Measurements from ENCODE around the gene ANP32E.

Gene ANP32E

GRCh38 chr1:150268705-150269403 is 32.9 kb upstream of the ANP32E start, which contains the start of gene APH1A (continued):
- TF ChIP-seq EGR2 (tag by site-specific recombination; IDR thresholded peaks at IDR 0.05; ENCODE audit: low read depth) (peak; percentile 77), ZNF394 (tag by site-specific recombination; IDR thresholded peaks at IDR 0.05; ENCODE audit: borderline replicate concordance) (peak; percentile 43; the same call in 1 of the 2 replicates), IKZF3 (tag by site-specific recombination; IDR thresholded peaks at IDR 0.05) (peak; percentile 31; the same call in 1 of the 2 replicates), ZFP3 (tag by site-specific recombination; IDR thresholded peaks at IDR 0.05; ENCODE audit: low read depth) (no peak), ZNF362 (tag by site-specific recombination; IDR thresholded peaks at IDR 0.05) (no peak), ZNF266 (tag by site-specific recombination; IDR thresholded peaks at IDR 0.05; ENCODE audit: low read depth) (no peak), PBX3 (CRISPR knock-in tag; IDR thresholded peaks at IDR 0.05) (0 out of 2 replicates have a peak, but pooled peaks have one; percentile 11), ZNF558 (tag by site-specific recombination; IDR thresholded peaks at IDR 0.05) (no peak), ZNF777 (tag by site-specific recombination; IDR thresholded peaks at IDR 0.05; ENCODE audit: borderline replicate concordance) (no peak), ZNF146 (tag by site-specific recombination; IDR thresholded peaks at IDR 0.05) (no peak; the same call in 1 of the 2 replicates), SETDB1 (IDR thresholded peaks at IDR 0.05; ENCODE audit: insufficient read length, low read length) (no peak), ZNF112 (tag by site-specific recombination; IDR thresholded peaks at IDR 0.05) (no peak), MEIS1 (CRISPR knock-in tag; IDR thresholded peaks at IDR 0.05; ENCODE audit: borderline replicate concordance) (no peak), ZNF148 (tag by site-specific recombination; IDR thresholded peaks at IDR 0.05; ENCODE audit: borderline replicate concordance) (no peak), PRDM1 (tag by site-specific recombination; IDR thresholded peaks at IDR 0.05) (no peak), ZNF645 (tag by site-specific recombination; IDR thresholded peaks at IDR 0.05) (no peak), SP7 (tag by site-specific recombination; IDR thresholded peaks at IDR 0.05) (peak; percentile 66; the same call in 1 of the 2 replicates), ZNF133 (tag by site-specific recombination; IDR thresholded peaks at IDR 0.05) (no peak), MZF1 (tag by site-specific recombination; IDR thresholded peaks at IDR 0.05; ENCODE audit: borderline replicate concordance) (peak; percentile 67; the same call in 1 of the 2 replicates), ZNF114 (tag by site-specific recombination; IDR thresholded peaks at IDR 0.05) (no peak), PRDM6 (tag by site-specific recombination; IDR thresholded peaks at IDR 0.05) (no peak), ZBTB49 (tag by site-specific recombination; IDR thresholded peaks at IDR 0.05; ENCODE audit: low read depth) (no peak), BCL11B (tag by site-specific recombination; IDR thresholded peaks at IDR 0.05; ENCODE audit: low read depth) (peak; percentile 68; the same call in 1 of the 2 replicates), ZNF341 (tag by site-specific recombination; IDR thresholded peaks at IDR 0.05; ENCODE audit: low read depth) (peak; percentile 38), SALL2 (tag by site-specific recombination; IDR thresholded peaks at IDR 0.05; ENCODE audit: borderline replicate concordance) (no peak), ZNF658 (tag by site-specific recombination; IDR thresholded peaks at IDR 0.05) (no peak), ZNF473 (tag by site-specific recombination; IDR thresholded peaks at IDR 0.05) (no peak), ZNF239 (tag by site-specific recombination; IDR thresholded peaks at IDR 0.05) (no peak), ZNF600 (tag by site-specific recombination; IDR thresholded peaks at IDR 0.05) (peak; percentile 16; the same call in 1 of the 2 replicates)

All from HEK293 (cell line).